ENCODE results near the gene PHAF1. TPM values are rescaled to one million over a fixed set of nuclear protein-coding genes. Genes with fewer than 3 reads are reported as not detected.

PHAF1 gene
- total and polyA plus RNA-seq, 9 of the 15 experiments (the other 6 are each of a cell fraction or from before 2014, with no cell fraction given) = 5.1 to 25.4 (median 13.8) TPM

GRCh38 chr16:67101311-67102082 is 8.2 kb upstream of the PHAF1 start (continued):
- TF ChIP-seq DNMT1 (IDR thresholded peaks at IDR 0.05) (no peak), KHSRP (IDR thresholded peaks at IDR 0.05) (no peak), SMAD1 (IDR thresholded peaks at IDR 0.05; ENCODE audit: low read depth, low read length, partially characterized antibody) (no peak)

DNA sequence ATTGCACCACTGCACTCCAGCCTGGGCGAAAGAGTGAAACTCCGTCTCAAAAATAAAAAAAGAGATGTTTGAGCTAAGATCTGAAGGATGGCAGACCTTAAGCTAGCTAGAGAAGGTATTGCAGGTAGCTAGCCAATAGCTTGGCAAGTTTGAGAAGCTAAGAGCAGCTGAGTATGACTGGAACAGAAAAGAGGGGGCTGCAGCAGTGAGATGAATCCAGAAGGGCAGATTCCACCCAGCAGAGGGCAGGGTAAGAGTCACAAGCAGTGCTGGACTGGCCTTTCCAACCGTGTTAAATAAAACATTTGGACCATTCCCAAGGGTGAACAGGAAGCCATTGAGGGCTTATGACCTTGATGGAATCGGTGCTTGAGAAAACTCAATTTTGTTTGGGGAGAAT is 5.7 kb upstream of the PHAF1 start:
- WGBS (ENCODE audit: insufficient coverage, low coverage, missing lambda C conversion rate) = 58% methylated on average over 4 of the region's 4 CpGs
- TF ChIP-seq EP300 (IDR thresholded peaks at IDR 0.05; ENCODE audit: low read length) (no peak), MTA3 (IDR thresholded peaks at IDR 0.05; ENCODE audit: borderline replicate concordance) (no peak), TEAD4 (IDR thresholded peaks at IDR 0.05; ENCODE audit: low read length) (peak; percentile 93), TEAD4 (CRISPR knock-in tag; IDR thresholded peaks at IDR 0.05; ENCODE audit: borderline replicate concordance) (peak; percentile 95), EP400 (IDR thresholded peaks at IDR 0.05) (no peak), TARDBP (IDR thresholded peaks at IDR 0.05) (no peak), ILF3 (IDR thresholded peaks at IDR 0.05; ENCODE audit: borderline replicate concordance) (no peak), ZNF212 (CRISPR knock-in tag; IDR thresholded peaks at IDR 0.05) (no peak), ZNF311 (CRISPR knock-in tag; IDR thresholded peaks at IDR 0.05) (no peak), RAD21 (CRISPR knock-in tag; conservative IDR thresholded peaks at IDR 0.05 in 1 of 2, IDR thresholded peaks at IDR 0.05 in 1 of 2) (peak in 1 of 2 experiments; percentile 46; a peak in 2 of 4 replicates), FOS (IDR thresholded peaks at IDR 0.05; ENCODE audit: extremely low read depth, insufficient read length) (no peak)
- TF ChIP-seq, protein P1, sequence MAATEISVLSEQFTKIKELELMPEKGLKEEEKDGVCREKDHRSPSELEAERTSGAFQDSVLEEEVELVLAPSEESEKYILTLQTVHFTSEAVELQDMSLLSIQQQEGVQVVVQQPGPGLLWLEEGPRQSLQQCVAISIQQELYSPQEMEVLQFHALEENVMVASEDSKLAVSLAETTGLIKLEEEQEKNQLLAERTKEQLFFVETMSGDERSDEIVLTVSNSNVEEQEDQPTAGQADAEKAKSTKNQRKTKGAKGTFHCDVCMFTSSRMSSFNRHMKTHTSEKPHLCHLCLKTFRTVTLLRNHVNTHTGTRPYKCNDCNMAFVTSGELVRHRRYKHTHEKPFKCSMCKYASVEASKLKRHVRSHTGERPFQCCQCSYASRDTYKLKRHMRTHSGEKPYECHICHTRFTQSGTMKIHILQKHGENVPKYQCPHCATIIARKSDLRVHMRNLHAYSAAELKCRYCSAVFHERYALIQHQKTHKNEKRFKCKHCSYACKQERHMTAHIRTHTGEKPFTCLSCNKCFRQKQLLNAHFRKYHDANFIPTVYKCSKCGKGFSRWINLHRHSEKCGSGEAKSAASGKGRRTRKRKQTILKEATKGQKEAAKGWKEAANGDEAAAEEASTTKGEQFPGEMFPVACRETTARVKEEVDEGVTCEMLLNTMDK (IDR thresholded peaks at IDR 0.05; ENCODE audit: borderline replicate concordance, insufficient read depth, low read depth, low read length, poor library complexity, severe bottlenecking) = peak; percentile 68
- TF ChIP-seq, protein P2, sequence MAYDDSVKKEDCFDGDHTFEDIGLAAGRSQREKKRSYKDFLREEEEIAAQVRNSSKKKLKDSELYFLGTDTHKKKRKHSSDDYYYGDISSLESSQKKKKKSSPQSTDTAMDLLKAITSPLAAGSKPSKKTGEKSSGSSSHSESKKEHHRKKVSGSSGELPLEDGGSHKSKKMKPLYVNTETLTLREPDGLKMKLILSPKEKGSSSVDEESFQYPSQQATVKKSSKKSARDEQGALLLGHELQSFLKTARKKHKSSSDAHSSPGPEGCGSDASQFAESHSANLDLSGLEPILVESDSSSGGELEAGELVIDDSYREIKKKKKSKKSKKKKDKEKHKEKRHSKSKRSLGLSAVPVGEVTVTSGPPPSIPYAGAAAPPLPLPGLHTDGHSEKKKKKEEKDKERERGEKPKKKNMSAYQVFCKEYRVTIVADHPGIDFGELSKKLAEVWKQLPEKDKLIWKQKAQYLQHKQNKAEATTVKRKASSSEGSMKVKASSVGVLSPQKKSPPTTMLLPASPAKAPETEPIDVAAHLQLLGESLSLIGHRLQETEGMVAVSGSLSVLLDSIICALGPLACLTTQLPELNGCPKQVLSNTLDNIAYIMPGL (CRISPR knock-in tag; IDR thresholded peaks at IDR 0.05) = no peak

More for the DNA sequence above, 5.7 kb upstream of the PHAF1 start:
- Histone ChIP-seq H3K4me1 (replicated peaks in 1 of 2; ENCODE audit: control insufficient read depth in 2 of 2, insufficient read depth in 2 of 2, low read length in 2 of 2) (peaks cover 2 to 3% of the 10 kb centered on the region in 2 experiments; a peak in 4 of 5 replicates), H3K9me3 (replicated peaks; ENCODE audit: control insufficient read depth, insufficient read depth, low read depth, low read length) (no peaks in the 10 kb centered on the region), H3K9me1 (ENCODE audit: control insufficient read depth, insufficient read depth, low read length) (no peaks in the 10 kb centered on the region), H3K9ac (ENCODE audit: insufficient read depth in 1 of 2, low read depth in 2 of 2, low read length in 2 of 2) (no peak overlapping the region), H3K27ac (ENCODE audit: extremely low read depth, low read depth, low read length) (no peak overlapping the region), H3K27me3 (ENCODE audit: control insufficient read depth in 2 of 2, insufficient read depth in 2 of 2, low read length in 2 of 2) (no peaks in the 10 kb centered on the region), H3K4me3 (no peak overlapping the region), H2AFZ (ENCODE audit: low read depth, low read length) (no peak overlapping the region), H3K79me2 (ENCODE audit: control insufficient read depth, insufficient read depth, low read length) (no peaks in the 10 kb centered on the region), H3K36me3 (ENCODE audit: control insufficient read depth, insufficient read depth, low read length) (peaks cover 23% of the 10 kb centered on the region; the same call in 1 of the 3 replicates), H3K4me2 (ENCODE audit: insufficient read depth, low read length) (no peak overlapping the region), H4K20me1 (replicated peaks; ENCODE audit: control insufficient read depth, insufficient read depth, low read length) (no peaks in the 10 kb centered on the region)
- ATAC-seq (peak; percentile 96), DNase-seq (ENCODE audit: extremely low read depth in 1 of 4, low spot score in 3 of 4) (peak in 2 of 4 experiments; percentile 41 to 59), FAIRE-seq (peak; percentile 75)
- in situ Hi-C loops (cut with MboI) = no loop called here
- BruUV-seq (replicated peaks) = no TSS peak
- intact Hi-C loops (cut with micrococcal nuclease) = loop anchor here (5.0 kb wide), 1 partner anchor 157 kb away; no protein-coding TSS in a partner anchor
- CTCF ChIA-PET (ENCODE audit: low intra/inter-chr PET ratio) = interaction anchor here (0.6 to 0.7 kb wide), 2 partner anchors 58 to 153 kb away, joined by 3 to 4 read pairs; no protein-coding TSS in a partner anchor
- POLR2A ChIA-PET = interaction anchor here (0.9 to 1.4 kb wide), 3 partner anchors 11 to 86 kb away, joined by 3 to 4 read pairs (median 3); no protein-coding TSS in a partner anchor

All from K562 (cell line).